Panc1 (cell line): Measurements from ENCODE around the gene TDRD7. TPM values are rescaled to one million over a fixed set of nuclear protein-coding genes. Genes with fewer than 3 reads are reported as not detected.
"Not testable (repeated sequence)": the region's sequence is repeated elsewhere in the genome, so short reads cannot be mapped to it uniquely, and the experiment has no call there.

Experiments used
- ATAC-seq: fragments of 200-7000 bp; cut with Tn5 transposase; 2 replicates; pipeline ENCODE4 v1.9.1; 2020; ENCODE audit warnings: mild to moderate bottlenecking, moderate library complexity
- BruUV-seq: library from RNA; stranded (reverse); fragments of 400-500 nt; replicated peaks from 2 replicates; lab custom pipeline; 2021; lab: Mats Ljungman, UMichigan
- CTCF ChIA-PET: fragments of 300-600 bp; sonication (Branson Sonifier 250); formaldehyde crosslinking; loops from one replicate; lab custom pipeline; 2022; ENCODE audit warnings: antibody characterized with exemption; lab: Charles Lee
- POLR2A ChIA-PET: fragments of 300-600 bp; sonication (Branson Sonifier 250); formaldehyde crosslinking; loops from one replicate; lab custom pipeline; 2022; ENCODE audit warnings: antibody characterized with exemption; lab: Charles Lee
- DNase-seq: peaks from one replicate; pipeline ENCODE4 v3.0.0-alpha.2; 2010; ENCODE audit warnings: low read depth, low spot score
- H3K27ac ChIP-seq: 2 replicates; pipeline ENCODE4 v1.5.1; 2011; ENCODE audit warnings: mild to moderate bottlenecking, low read length, inconsistent platforms
- H3K27me3 ChIP-seq: fragments of 200-500 bp; sonication (Bioruptor generic); 2 replicates; pipeline ENCODE4 v1.6.0; 2014; ENCODE audit warnings: low read length, inconsistent platforms; ENCODE audit not compliant: control insufficient read depth, insufficient read depth
- H3K36me3 ChIP-seq: fragments of 200-500 bp; sonication (Bioruptor generic); 2 replicates; pipeline ENCODE4 v1.5.1; 2014; ENCODE audit warnings: inconsistent platforms, mild to moderate bottlenecking, low read length, moderate library complexity; ENCODE audit not compliant: control insufficient read depth, insufficient read depth
- H3K4me1 ChIP-seq: 2 replicates; pipeline ENCODE4 v1.5.1; 2011; ENCODE audit warnings: inconsistent platforms, mild to moderate bottlenecking, low read length, moderate library complexity; ENCODE audit not compliant: control insufficient read depth, insufficient read depth
- H3K4me3 ChIP-seq, 2 experiments: 2 replicates each; pipeline ENCODE4 v1.5.1; 2011 to 2012; ENCODE audit warnings: low read depth in 2 of 2, low read length in 2 of 2, mild to moderate bottlenecking in 2 of 2, inconsistent platforms in 1 of 2, moderate library complexity in 1 of 2
- H3K9me3 ChIP-seq: fragments of 200-500 bp; sonication (Bioruptor generic); 2 replicates; pipeline ENCODE4 v1.5.1; 2014; ENCODE audit warnings: low read depth, mild to moderate bottlenecking, inconsistent platforms, low read length, moderate library complexity; ENCODE audit not compliant: control insufficient read depth, insufficient read depth
- POLR2AphosphoS5 ChIP-seq: IDR thresholded peaks from 2 replicates; pipeline ENCODE4 v1.6.1; 2012; ENCODE audit warnings: mild to moderate bottlenecking, low read depth, low read length, moderate library complexity
- REST ChIP-seq, 2 experiments: IDR thresholded peaks; 2 replicates each; pipeline ENCODE4 v1.6.1; 2011 to 2012; ENCODE audit warnings: low read depth in 2 of 2, control low read depth in 1 of 2, low read length in 1 of 2, mild to moderate bottlenecking in 1 of 2, moderate library complexity in 1 of 2; ENCODE audit not compliant: insufficient read depth in 1 of 2
- SIN3A ChIP-seq: IDR thresholded peaks from 2 replicates; pipeline ENCODE4 v1.6.1; 2012; ENCODE audit warnings: low read depth, mild to moderate bottlenecking, low read length, moderate library complexity, borderline replicate concordance; ENCODE audit not compliant: insufficient read depth
- TCF7L2 ChIP-seq: IDR thresholded peaks from 2 replicates; pipeline ENCODE4 v1.6.1; 2011; ENCODE audit warnings: mild to moderate bottlenecking, low read depth, low read length, inconsistent platforms
- in situ Hi-C: cut with HindIII; loops from 2 replicates; pipeline ENCODE4 v1.10.0; 2016; ENCODE audit warnings: low sequenced_read_pairs, low pct_unique_long_range_greater_than_20kb
- intact Hi-C: fragments of 100-400 bp; cut with micrococcal nuclease; formaldehyde crosslinking; loops from one replicate; pipeline ENCODE4 v1.10.0; 2022; ENCODE audit not compliant: unreplicated experiment
- total RNA-seq: library from RNA; stranded (reverse); gene quantifications from one replicate; pipeline ENCODE4 v1.2.1, GENCODE V29; 2021; ENCODE audit not compliant: unreplicated experiment
- TF ChIP-seq, protein P1 (sequence below): fragments of 450-650 bp; IDR thresholded peaks from 2 replicates; pipeline ENCODE4 v1.5.1; 2017; ENCODE audit warnings: mild to moderate bottlenecking

TDRD7 gene
- total RNA-seq, 1 experiment from 2014 or later = 10.6 TPM

DNA sequence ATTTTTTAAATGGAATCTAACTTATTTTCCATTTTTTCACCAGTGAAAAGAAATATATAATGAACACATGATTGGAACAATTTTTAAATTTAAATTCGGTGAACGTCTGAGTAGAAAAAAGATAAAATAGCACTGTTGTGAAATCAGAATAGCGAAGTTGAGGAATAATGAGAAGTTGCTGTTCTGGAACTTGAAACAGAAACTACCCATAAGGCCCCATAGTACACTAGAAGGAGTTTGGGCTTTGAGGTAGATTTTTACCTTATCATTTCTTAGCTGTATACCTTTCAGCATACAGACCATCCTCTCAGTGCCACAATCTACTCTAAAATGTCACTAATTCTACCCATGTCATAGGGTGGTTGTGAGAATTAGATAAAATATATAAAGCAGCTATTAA is 35.1 kb downstream of the TDRD7 start:
- Histone ChIP-seq H3K27ac (no peak overlapping the region), H3K36me3 (no peaks in the 10 kb centered on the region; the same call in 1 of the 2 replicates), H3K4me1 (no peaks in the 10 kb centered on the region), H3K9me3 (no peaks in the 10 kb centered on the region), H3K4me3 (no peak overlapping the region), H3K27me3 (no peaks in the 10 kb centered on the region)
- CTCF ChIA-PET = no interaction called here
- BruUV-seq = no TSS peak
- TF ChIP-seq REST (IDR thresholded peaks at IDR 0.05; ENCODE audit: insufficient read depth in 1 of 2, low read depth in 2 of 2, low read length in 1 of 2) (no peak), SIN3A (no peak), TCF7L2 (no peak), POLR2AphosphoS5 (no peak)
- TF ChIP-seq, protein P1, sequence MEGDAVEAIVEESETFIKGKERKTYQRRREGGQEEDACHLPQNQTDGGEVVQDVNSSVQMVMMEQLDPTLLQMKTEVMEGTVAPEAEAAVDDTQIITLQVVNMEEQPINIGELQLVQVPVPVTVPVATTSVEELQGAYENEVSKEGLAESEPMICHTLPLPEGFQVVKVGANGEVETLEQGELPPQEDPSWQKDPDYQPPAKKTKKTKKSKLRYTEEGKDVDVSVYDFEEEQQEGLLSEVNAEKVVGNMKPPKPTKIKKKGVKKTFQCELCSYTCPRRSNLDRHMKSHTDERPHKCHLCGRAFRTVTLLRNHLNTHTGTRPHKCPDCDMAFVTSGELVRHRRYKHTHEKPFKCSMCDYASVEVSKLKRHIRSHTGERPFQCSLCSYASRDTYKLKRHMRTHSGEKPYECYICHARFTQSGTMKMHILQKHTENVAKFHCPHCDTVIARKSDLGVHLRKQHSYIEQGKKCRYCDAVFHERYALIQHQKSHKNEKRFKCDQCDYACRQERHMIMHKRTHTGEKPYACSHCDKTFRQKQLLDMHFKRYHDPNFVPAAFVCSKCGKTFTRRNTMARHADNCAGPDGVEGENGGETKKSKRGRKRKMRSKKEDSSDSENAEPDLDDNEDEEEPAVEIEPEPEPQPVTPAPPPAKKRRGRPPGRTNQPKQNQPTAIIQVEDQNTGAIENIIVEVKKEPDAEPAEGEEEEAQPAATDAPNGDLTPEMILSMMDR = no peak
- POLR2A ChIA-PET = no interaction called here
- ATAC-seq (no peak), DNase-seq (no peak)
- in situ Hi-C loops = no loop called here
- intact Hi-C loops = no loop called here

DNA sequence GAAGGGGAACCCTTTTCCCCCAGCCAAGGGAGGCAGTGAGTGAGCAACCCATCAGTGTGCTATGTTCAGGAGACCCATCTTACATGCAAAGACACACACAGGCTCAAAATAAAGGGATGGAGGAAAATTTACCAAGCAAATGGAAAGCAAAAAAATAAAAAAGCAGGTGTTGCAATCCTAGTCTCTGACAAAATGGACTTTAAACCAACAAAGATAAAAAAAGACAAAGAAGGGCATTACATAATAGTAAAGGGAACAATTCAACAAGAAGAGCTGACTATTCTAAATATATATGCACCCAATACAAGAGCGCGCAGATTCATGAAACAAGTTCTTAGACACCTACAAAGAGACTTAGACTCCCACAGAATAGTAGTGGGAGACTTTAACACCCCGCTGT is 41.7 kb downstream of the TDRD7 start:
- ATAC-seq, POLR2A ChIA-PET, H3K4me1 ChIP-seq, DNase-seq, H3K4me3 ChIP-seq, H3K27ac ChIP-seq, intact Hi-C loops, H3K36me3 ChIP-seq, H3K9me3 ChIP-seq, H3K27me3 ChIP-seq, BruUV-seq, in situ Hi-C loops, CTCF ChIA-PET: not testable (repeated sequence)

DNA sequence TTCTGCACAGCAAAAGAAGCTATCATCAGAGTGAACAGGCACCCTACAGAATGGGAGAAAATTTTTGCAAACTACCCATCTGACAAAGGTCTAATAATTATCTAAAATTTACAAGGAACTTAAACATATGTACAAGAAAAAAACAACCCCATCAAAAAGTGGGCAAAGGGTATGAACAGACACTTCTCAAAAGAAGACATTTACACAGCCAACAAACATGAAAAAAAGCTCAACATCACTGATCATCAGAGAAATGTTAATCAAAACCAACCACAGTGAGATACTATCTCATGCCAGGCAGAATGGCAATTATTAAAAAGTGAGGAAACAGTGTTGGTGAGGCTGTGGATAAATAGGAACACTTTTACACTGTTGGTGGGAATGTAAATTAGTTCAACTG is 44.9 kb downstream of the TDRD7 start:
- H3K4me1 ChIP-seq, H3K36me3 ChIP-seq, POLR2A ChIA-PET, CTCF ChIA-PET, H3K27me3 ChIP-seq, H3K4me3 ChIP-seq, H3K27ac ChIP-seq, ATAC-seq, H3K9me3 ChIP-seq, in situ Hi-C loops, BruUV-seq, intact Hi-C loops, DNase-seq: not testable (repeated sequence)
